ENCODE data around the gene RIPK3.

GRCh38 chr14:24377657-24378056, 37.9 kb upstream of the RIPK3 start:
- TF ChIP-seq CTCF (IDR thresholded peaks at IDR 0.05) (no peak), POLR2A (IDR thresholded peaks at IDR 0.05) (no peak), POLR2AphosphoS5 (IDR thresholded peaks at IDR 0.05) (no peak)

Measured in prostate gland (tissue), 2 donors.